HepG2 (cell line): ENCODE measurements around the gene SEC16A. TPM values are rescaled to one million over a fixed set of nuclear protein-coding genes. Genes with fewer than 3 reads are reported as not detected.

Experiments used
- ATAC-seq: fragments of 200-7000 bp; cut with Tn5 transposase; 3 replicates; pipeline ENCODE4 v1.9.1; 2020; ENCODE audit warnings: mild to moderate bottlenecking, moderate library complexity
- BruUV-seq: library from RNA; stranded (reverse); fragments of 400-500 nt; replicated peaks from 2 replicates; lab custom pipeline; 2021; lab: Mats Ljungman, UMichigan
- CTCF ChIA-PET: fragments of 300-600 bp; formaldehyde crosslinking; extraction: SDS; loops from one replicate; lab custom pipeline; 2021; ENCODE audit warnings: low total read pairs, inconsistent platforms, low intra/inter-chr PET ratio; lab: Yijun Ruan, JAX
- POLR2A ChIA-PET: fragments of 350-600 bp; sonication (Branson Sonifier 250); formaldehyde crosslinking; loops from one replicate; lab custom pipeline; 2020; ENCODE audit warnings: antibody characterized with exemption, inconsistent platforms; lab: Yijun Ruan, JAX
- DNase-seq: peaks from one replicate; pipeline ENCODE4 v3.0.0-alpha.2; 2015; ENCODE audit warnings: low spot score
- FAIRE-seq: peaks from 3 replicates; lab custom pipeline; 2011; peaks lifted over from hg19 to GRCh38; lab: Jason Lieb, UNC
- H2AFZ ChIP-seq: one replicate; pipeline ENCODE4 v1.6.1; 2011; ENCODE audit warnings: low read length, inconsistent platforms
- H3K27ac ChIP-seq: fragments of 300-600 bp; 3 replicates; pipeline ENCODE4 v1.8.0; 2011; ENCODE audit warnings: mixed run types, mild to moderate bottlenecking, mixed read lengths, low read length, inconsistent platforms; ENCODE audit not compliant: insufficient read depth; ENCODE audit errors: extremely low read length
- H3K27me3 ChIP-seq, 2 experiments: fragments of 200-600 bp in 1 of 2; 2 replicates in 1 of 2; 3 replicates in 1 of 2; pipeline versions ENCODE4 v1.6.0 to v1.8.0; 2011; ENCODE audit warnings: low read length in 2 of 2, mild to moderate bottlenecking in 2 of 2, moderate library complexity in 2 of 2, inconsistent platforms in 1 of 2; ENCODE audit not compliant: insufficient read depth in 2 of 2, control insufficient read depth in 1 of 2
- H3K36me3 ChIP-seq, 2 experiments: fragments of 200-600 bp in 1 of 2; replicated peaks in 1 of 2; 2 replicates in 1 of 2; 3 replicates in 1 of 2; pipeline versions ENCODE4 v1.5.1 to v1.8.0; 2011; ENCODE audit warnings: low read length in 2 of 2, inconsistent platforms in 1 of 2; ENCODE audit not compliant: insufficient read depth in 2 of 2, control insufficient read depth in 1 of 2
- H3K4me1 ChIP-seq: 2 replicates; pipeline ENCODE4 v1.5.1; 2012; ENCODE audit warnings: low read length, inconsistent platforms; ENCODE audit not compliant: insufficient read depth
- H3K4me2 ChIP-seq: 2 replicates; pipeline ENCODE4 v1.6.0; 2011; ENCODE audit warnings: low read depth, low read length, inconsistent platforms
- H3K4me3 ChIP-seq, 3 experiments: fragments of 200-600 bp in 1 of 3; sonication (generic), shearing (Covaris generic) in 1 of 3; replicated peaks in 1 of 3; 2 replicates each; pipeline ENCODE4 v1.5.1; 2011 to 2016; ENCODE audit warnings: low read length in 3 of 3, inconsistent platforms in 2 of 3, low read depth in 2 of 3, mild to moderate bottlenecking in 2 of 3, control low read depth in 1 of 3, mixed read lengths in 1 of 3; ENCODE audit not compliant: insufficient read depth in 1 of 3
- H3K79me2 ChIP-seq: one replicate; pipeline ENCODE4 v1.6.1; 2011; ENCODE audit warnings: low read length, inconsistent platforms; ENCODE audit not compliant: insufficient read depth
- H3K9ac ChIP-seq: 2 replicates; pipeline ENCODE4 v1.6.0; 2011; ENCODE audit warnings: mild to moderate bottlenecking, low read depth, low read length, inconsistent platforms; ENCODE audit not compliant: insufficient read depth
- H3K9me3 ChIP-seq: 2 replicates; pipeline ENCODE4 v1.5.1; 2012; ENCODE audit warnings: mild to moderate bottlenecking, low read length
- H4K20me1 ChIP-seq: 2 replicates; pipeline ENCODE4 v1.6.0; 2011; ENCODE audit warnings: inconsistent platforms, mild to moderate bottlenecking, low read length, moderate library complexity; ENCODE audit not compliant: insufficient read depth
- HMGXB4 ChIP-seq, 2 experiments: sonication (generic) in 1 of 2; formaldehyde crosslinking in 1 of 2; IDR thresholded peaks; 2 replicates each; pipeline versions ENCODE4 v1.4.0 to v1.6.1; 2018 to 2020; ENCODE audit warnings: missing genetic modification reagents in 2 of 2, borderline replicate concordance in 1 of 2, low read depth in 1 of 2, mild to moderate bottlenecking in 1 of 2, missing biosample characterization in 1 of 2
- HOXA9 ChIP-seq: sonication (generic); formaldehyde crosslinking; IDR thresholded peaks from 2 replicates; pipeline ENCODE4 v1.8.1; 2022; ENCODE audit warnings: missing genetic modification reagents, mild to moderate bottlenecking, moderate library complexity, borderline replicate concordance
- NRL ChIP-seq: sonication (generic); formaldehyde crosslinking; IDR thresholded peaks from 2 replicates; pipeline ENCODE4 v1.5.0; 2020; ENCODE audit warnings: missing genetic modification reagents, mild to moderate bottlenecking, moderate library complexity, borderline replicate concordance
- PHF8 ChIP-seq: sonication (generic); formaldehyde crosslinking; IDR thresholded peaks from 2 replicates; pipeline ENCODE4 v1.5.0; 2020; ENCODE audit warnings: missing genetic modification reagents
- RARA ChIP-seq: IDR thresholded peaks from 2 replicates; pipeline ENCODE4 v1.6.1; 2016; ENCODE audit warnings: missing genetic modification reagents, missing compliant biosample characterization
- SIX4 ChIP-seq: sonication (generic); formaldehyde crosslinking; IDR thresholded peaks from 2 replicates; pipeline ENCODE4 v1.4.0; 2020; ENCODE audit warnings: missing genetic modification reagents
- SP140L ChIP-seq: sonication (generic); formaldehyde crosslinking; IDR thresholded peaks from 2 replicates; pipeline ENCODE4 v1.4.0; 2020; ENCODE audit warnings: missing genetic modification reagents, borderline replicate concordance
- WGBS: methylation state at CpG from one replicate; pipeline ENCODE4 v1.1.6; 2017; ENCODE audit warnings: low lambda C conversion rate; 5-methylcytosine and 5-hydroxymethylcytosine counted together
- in situ Hi-C: cut with HindIII; loops from 2 replicates; pipeline ENCODE4 v1.10.0; 2017; ENCODE audit warnings: low pct_unique_long_range_greater_than_20kb; ENCODE audit not compliant: extremely low pct_ligation_motif_present
- intact Hi-C: fragments of 100-400 bp; cut with micrococcal nuclease; formaldehyde crosslinking; loops from one replicate; pipeline ENCODE4 v1.10.0; 2022; ENCODE audit not compliant: unreplicated experiment
- polyA plus RNA-seq, 8 experiments: library from polyadenylated mRNA; depleted of rRNA in 3 of 8; stranded (reverse) in 7 of 8; unstranded in 1 of 8; fragments of >200 nt; fragmentation: Illumina TruSeq in 4 of 8; extraction: Trizol in 4 of 8; gene quantifications; 2 replicates each; pipeline versions ENCODE4 v1.2.1 to v1.2.3, GENCODE V29; 2011 to 2016; ENCODE audit warnings: low read depth in 4 of 8, missing spikeins in 1 of 8, mixed read lengths in 1 of 8; ENCODE audit not compliant: insufficient read depth in 1 of 8
- total RNA-seq, 5 experiments: library from RNA; depleted of rRNA; stranded (reverse); fragments of >200 nt; fragmentation: Illumina TruSeq; extraction: Trizol; gene quantifications; 2 replicates each; pipeline ENCODE4 v1.2.3, GENCODE V29; 2016; ENCODE audit warnings: low read depth in 1 of 5

The SEC16A gene
- total and polyA plus RNA-seq, 2 of the 13 experiments (the other 11 are each of a cell fraction or from before 2014, with no cell fraction given), result 15.9 to 18.9 TPM

- TF ChIP-seq RARA (no peak), SP140L (CRISPR knock-in tag) (no peak), PHF8 (CRISPR knock-in tag) (no peak), HMGXB4 (CRISPR knock-in tag; IDR thresholded peaks at IDR 0.05; ENCODE audit: borderline replicate concordance in 1 of 2, low read depth in 1 of 2) (no peak), HOXA9 (CRISPR knock-in tag) (no peak), SIX4 (CRISPR knock-in tag) (no peak), NRL (CRISPR knock-in tag) (no peak)
- POLR2A ChIA-PET, result no interaction called here
- Histone ChIP-seq H3K27ac (no peak overlapping the region), H3K9me3 (no peaks in the 10 kb centered on the region), H3K4me3 (no peak overlapping the region), H2AFZ (no peak overlapping the region), H3K4me1 (no peaks in the 10 kb centered on the region), H3K79me2 (no peaks in the 10 kb centered on the region), H3K27me3 (no peaks in the 10 kb centered on the region), H3K4me2 (no peak overlapping the region), H4K20me1 (no peaks in the 10 kb centered on the region), H3K9ac (no peak overlapping the region), H3K36me3 (no peaks in the 10 kb centered on the region)
- DNase-seq, result no peak
- no peak for ATAC-seq
- in situ Hi-C loops (no loop called here), intact Hi-C loops (no loop called here)
- no peak for FAIRE-seq
- CTCF ChIA-PET, result no interaction called here
- BruUV-seq, result no TSS peak
- 87% methylated on average over 20 of the region's 27 CpGs for WGBS
These were observed 26.7 kb upstream of the SEC16A start for GRCh38 chr9:136509549-136509948.
